ENCODE results near the gene NUDT6.

The NUDT6 gene

GRCh38 chr4:122912810-122913575, 9.4 kb downstream of the NUDT6 start:
- FAIRE-seq, result no peak

- FAIRE-seq, result no peak
Observed at GRCh38 chr4:122911588-122911987, 10.8 kb downstream of the NUDT6 start.

GRCh38 chr4:122909683-122910082, 12.7 kb downstream of the NUDT6 start:
- no peak for FAIRE-seq

DNA sequence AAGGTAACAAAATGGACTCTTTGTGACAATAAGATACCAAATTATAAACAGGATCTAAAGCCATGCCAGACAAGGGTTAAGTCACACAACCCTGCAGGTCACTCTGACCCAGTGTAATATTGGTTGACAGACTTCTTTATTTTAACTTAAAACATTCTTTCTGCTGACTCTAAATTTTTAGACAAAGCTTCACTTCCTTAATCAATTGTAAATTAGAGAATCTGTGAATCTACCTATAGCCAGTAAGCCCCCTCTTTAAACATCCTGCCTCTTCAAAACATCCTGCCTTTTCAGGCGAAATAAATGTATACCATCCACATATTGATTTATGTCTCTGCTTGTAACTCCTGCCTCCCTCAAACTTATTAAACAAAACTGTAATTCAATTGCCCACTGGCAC, 14.2 kb downstream of the NUDT6 start:
- no peak for FAIRE-seq

DNA sequence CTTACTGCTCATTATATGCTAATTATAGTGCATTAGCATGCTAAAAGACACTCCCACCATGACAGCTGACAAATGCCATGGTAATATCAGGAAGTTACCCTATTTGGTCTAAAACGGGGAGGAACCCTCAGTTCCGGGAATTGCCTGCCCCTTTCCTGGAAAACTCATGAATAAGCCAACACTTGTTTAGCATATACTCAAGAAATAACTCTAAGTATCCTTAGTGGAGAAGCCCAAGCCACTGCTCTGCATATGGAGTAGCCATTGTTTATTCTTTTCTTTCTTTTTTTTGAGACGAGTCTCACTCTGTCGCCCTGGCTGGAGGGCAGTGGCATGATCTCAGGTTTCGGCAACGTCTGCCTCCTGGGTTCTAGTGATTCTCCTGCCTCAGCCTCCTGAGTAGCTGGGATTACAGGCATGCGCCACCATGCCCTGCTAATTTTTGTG, 15.5 kb downstream of the NUDT6 start:
- FAIRE-seq, result no peak

- FAIRE-seq, result no peak
Observed at GRCh38 chr4:122903766-122904288, 18.6 kb downstream of the NUDT6 start.

- no peak for FAIRE-seq
Observed at GRCh38 chr4:122901247-122902010, 21.0 kb downstream of the NUDT6 start.

- FAIRE-seq, result no peak
Observed at GRCh38 chr4:122900314-122900713, 22.1 kb downstream of the NUDT6 start.

DNA sequence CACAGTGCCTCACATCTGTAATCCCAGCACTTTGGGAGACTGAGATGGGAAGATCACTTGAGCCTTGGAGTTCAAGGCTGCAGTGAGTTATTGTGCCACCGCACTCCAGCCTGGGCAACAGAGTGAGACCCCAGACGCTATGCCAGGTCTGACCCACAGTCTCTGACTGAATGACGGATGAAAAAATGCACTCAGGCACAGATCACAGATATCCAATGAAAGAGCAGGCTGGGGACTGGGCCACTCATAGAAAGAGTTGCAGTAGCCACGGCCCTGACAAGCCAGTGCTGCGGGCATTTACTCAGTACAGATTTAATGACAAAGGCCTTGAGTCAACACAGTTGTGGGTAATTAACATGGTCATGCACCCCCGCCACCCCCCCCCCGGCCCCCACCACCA, 22.7 kb downstream of the NUDT6 start:
- no peak for FAIRE-seq

GRCh38 chr4:122898370-122899150, 23.8 kb downstream of the NUDT6 start:
- peak; percentile 24 for FAIRE-seq

DNA sequence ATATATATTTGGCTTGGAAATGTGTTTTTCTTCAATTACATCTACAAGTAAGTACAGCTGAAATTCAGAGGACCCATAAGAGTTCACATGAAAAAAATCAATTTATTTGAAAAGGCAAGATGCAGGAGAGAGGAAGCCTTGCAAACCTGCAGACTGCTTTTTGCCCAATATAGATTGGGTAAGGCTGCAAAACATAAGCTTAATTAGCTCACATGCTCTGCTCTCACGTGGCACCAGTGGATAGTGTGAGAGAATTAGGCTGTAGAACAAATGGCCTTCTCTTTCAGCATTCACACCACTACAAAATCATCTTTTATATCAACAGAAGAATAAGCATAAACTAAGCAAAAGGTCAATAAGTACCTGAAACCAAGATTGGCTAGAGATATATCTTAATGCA, 26.1 kb downstream of the NUDT6 start:
- FAIRE-seq, result no peak

DNA sequence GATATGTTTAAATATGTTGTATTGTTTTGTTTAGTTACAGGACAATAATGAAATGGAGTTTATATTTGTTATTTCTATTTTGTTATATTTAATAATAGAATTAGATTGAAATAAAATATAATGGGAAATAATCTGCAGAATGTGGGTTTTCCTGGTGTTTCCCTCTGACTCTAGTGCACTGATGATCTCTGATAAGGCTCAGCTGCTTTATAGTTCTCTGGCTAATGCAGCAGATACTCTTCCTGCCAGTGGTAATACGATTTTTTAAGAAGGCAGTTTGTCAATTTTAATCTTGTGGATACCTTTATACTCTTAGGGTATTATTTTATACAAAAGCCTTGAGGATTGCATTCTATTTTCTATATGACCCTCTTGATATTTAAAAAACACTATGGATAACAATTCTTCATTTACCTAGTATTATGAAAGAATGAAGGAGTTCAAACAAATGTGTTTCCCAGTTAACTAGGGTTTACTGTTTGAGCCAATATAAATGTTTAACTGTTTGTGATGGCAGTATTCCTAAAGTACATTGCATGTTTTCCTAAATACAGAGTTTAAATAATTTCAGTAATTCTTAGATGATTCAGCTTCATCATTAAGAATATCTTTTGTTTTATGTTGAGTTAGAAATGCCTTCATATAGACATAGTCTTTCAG, 26.9 kb downstream of the NUDT6 start:
- FAIRE-seq, result peak; percentile 78

DNA sequence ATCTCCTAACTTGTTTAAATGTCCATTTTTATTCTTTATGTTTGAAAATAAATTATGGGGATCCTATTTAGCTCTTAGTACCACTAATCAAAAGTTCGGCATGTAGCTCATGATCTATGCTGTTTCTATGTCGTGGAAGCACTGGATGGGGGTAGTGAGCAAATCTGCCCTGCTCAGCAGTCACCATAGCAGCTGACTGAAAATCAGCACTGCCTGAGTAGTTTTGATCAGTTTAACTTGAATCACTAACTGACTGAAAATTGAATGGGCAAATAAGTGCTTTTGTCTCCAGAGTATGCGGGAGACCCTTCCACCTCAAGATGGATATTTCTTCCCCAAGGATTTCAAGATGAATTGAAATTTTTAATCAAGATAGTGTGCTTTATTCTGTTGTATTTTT, 27.6 kb downstream of the NUDT6 start:
- FAIRE-seq, result peak; percentile 94

GRCh38 chr4:122890147-122890795, 32.1 kb downstream of the NUDT6 start:
- FAIRE-seq, result no peak

GRCh38 chr4:122889726-122890125, 32.7 kb downstream of the NUDT6 start:
- no peak for FAIRE-seq

DNA sequence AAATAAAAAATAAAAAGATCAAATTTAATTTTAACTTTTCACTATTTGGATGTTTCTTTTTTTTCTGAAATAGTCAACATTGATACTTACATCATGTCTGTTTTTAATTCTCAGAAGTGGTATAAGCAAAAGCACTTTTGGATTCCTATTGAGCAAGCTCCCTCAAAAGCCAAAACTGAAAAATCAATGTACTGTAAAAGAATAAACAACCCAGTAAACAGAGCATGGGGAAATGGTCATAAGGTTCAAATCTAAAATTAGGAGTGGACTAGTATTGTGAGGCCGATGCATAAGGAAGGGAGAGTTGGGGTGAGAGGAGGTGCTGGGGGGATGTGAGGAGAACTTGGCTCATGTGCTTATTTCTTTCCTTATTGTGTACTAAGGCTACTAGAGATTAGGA, 37.9 kb downstream of the NUDT6 start:
- FAIRE-seq, result no peak

GRCh38 chr4:122882857-122883735, 39.3 kb downstream of the NUDT6 start:
- no peak for FAIRE-seq

DNA sequence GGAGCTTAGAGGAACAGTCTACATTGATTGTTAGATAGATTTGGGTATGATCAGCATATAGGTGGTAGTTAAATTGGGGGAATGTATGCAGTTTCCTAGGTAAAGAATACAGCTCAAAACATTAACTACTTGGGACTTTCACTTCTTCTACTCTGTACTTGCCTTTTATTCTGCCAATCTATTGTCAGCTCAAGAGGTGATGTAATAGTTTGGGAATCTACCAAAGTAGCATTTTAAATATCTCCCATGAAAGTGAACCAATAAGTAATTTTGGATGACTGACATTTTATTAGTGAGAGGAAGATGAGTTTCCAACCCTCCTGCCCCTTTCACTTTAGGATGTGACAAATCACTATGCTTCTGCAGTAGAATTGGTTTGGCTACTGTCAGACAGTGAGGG, 43.4 kb downstream of the NUDT6 start:
- FAIRE-seq, result no peak

GRCh38 chr4:122876456-122876855, 45.9 kb downstream of the NUDT6 start:
- FAIRE-seq, result no peak

- no peak for FAIRE-seq
Observed at GRCh38 chr4:122875949-122876348, 46.4 kb downstream of the NUDT6 start.
